ENCODE measurements around the gene SMG1. TPM values are rescaled to one million over a fixed set of nuclear protein-coding genes. Genes with fewer than 3 reads are reported as not detected.

SMG1 gene
- total RNA-seq, 1 experiment from 2014 or later: 96.4 TPM

GRCh38 chr16:18938986-18939385, 12.8 kb upstream of the SMG1 start:
- no peaks in the 10 kb centered on the region for H3K79me2 ChIP-seq (ENCODE audit: insufficient read depth, low read length)
- H3K79me1 ChIP-seq (ENCODE audit: insufficient read depth, low read depth, low read length, poor library complexity, severe bottlenecking): no peaks in the 10 kb centered on the region
- no peak overlapping the region for H2BK5ac ChIP-seq (ENCODE audit: insufficient read length, low read length)
- no peaks in the 10 kb centered on the region for H3K23me2 ChIP-seq (ENCODE audit: insufficient read length, low read depth, low read length, poor library complexity, severe bottlenecking)
- no peak overlapping the region for H4K5ac ChIP-seq (ENCODE audit: insufficient read length, low read depth, low read length)
- no peaks in the 10 kb centered on the region for H4K20me1 ChIP-seq (ENCODE audit: control insufficient read depth, insufficient read depth, insufficient read length)
- no peak overlapping the region for H2BK15ac ChIP-seq (ENCODE audit: low read depth, low read length)
- no peak overlapping the region for H3K23ac ChIP-seq (ENCODE audit: insufficient read length, low read depth, low read length)
- no CpG with 5 or more reads among the region's 9 CpGs for WGBS (ENCODE audit: extremely low coverage, insufficient read length, low lambda C conversion rate)
- Mint-ChIP-seq H3K9me3 (no peaks in the 10 kb centered on the region), H3K4me3 (no peak overlapping the region), H3K27ac (no peak overlapping the region), H3K4me1 (no peaks in the 10 kb centered on the region), H3K27me3 (ENCODE audit: low read depth) (peaks cover 1% of the 10 kb centered on the region), H3K36me3 (ENCODE audit: insufficient read depth in 1 of 3, low read depth in 3 of 3) (no peaks in the 10 kb centered on the region)
- no peak for TF ChIP-seq CTCF (conservative IDR thresholded peaks at IDR 0.05)
- H2BK12ac ChIP-seq (ENCODE audit: insufficient read length, low read depth, low read length): no peak overlapping the region
- H2AK5ac ChIP-seq (ENCODE audit: insufficient read length, low read length): no peak overlapping the region
- no peak overlapping the region for H3K27ac ChIP-seq (ENCODE audit: insufficient read length, low read depth, low read length)
- no peak overlapping the region for H2AFZ ChIP-seq (ENCODE audit: low read length)
- no peak for DNase-seq
- no peak overlapping the region for H3T11ph ChIP-seq (ENCODE audit: low read length)
- H4K91ac ChIP-seq (ENCODE audit: insufficient read length, low read depth, low read length): no peak overlapping the region
- H3K4me2 ChIP-seq (ENCODE audit: insufficient read depth, insufficient read length, low read length): no peak overlapping the region
- no peak overlapping the region for H3K4ac ChIP-seq (ENCODE audit: low read depth, low read length)
- H2BK20ac ChIP-seq (ENCODE audit: low read depth, low read length, poor library complexity, severe bottlenecking): no peak overlapping the region
- H3K4me1 ChIP-seq (ENCODE audit: insufficient read depth, low read length): no peaks in the 10 kb centered on the region
- H3K56ac ChIP-seq (ENCODE audit: insufficient read length, low read depth, low read length): no peak overlapping the region
- no peak overlapping the region for H3K9ac ChIP-seq (ENCODE audit: extremely low read depth, insufficient read length, low read length)
- H3K27me3 ChIP-seq (ENCODE audit: insufficient read depth, low read length): no peaks in the 10 kb centered on the region
- no peak overlapping the region for H3K14ac ChIP-seq (ENCODE audit: insufficient read depth, low read length)
- H4K8ac ChIP-seq (replicated peaks; ENCODE audit: insufficient read length, low read depth, low read length): no peak overlapping the region
- H3K18ac ChIP-seq (ENCODE audit: insufficient read length, low read depth, low read length): no peak overlapping the region
- no peak overlapping the region for H2BK120ac ChIP-seq (ENCODE audit: low read depth, low read length, poor library complexity, severe bottlenecking)
- no peaks in the 10 kb centered on the region for H3K9me3 ChIP-seq (ENCODE audit: control insufficient read depth, low read depth, low read length)
